Esophagus muscularis mucosa (tissue), 4 donors: ENCODE data around the gene ZFAND4.

Experiments used
- EP300 ChIP-seq: sonication (generic); formaldehyde crosslinking; IDR thresholded peaks from one replicate; pipeline ENCODE4 v1.6.1; 2017; ENCODE audit warnings: antibody characterized with exemption
- POLR2A ChIP-seq: fragments of 450-650 bp; IDR thresholded peaks from one replicate; pipeline ENCODE4 v1.6.1; 2017; ENCODE audit warnings: antibody characterized with exemption, moderate library complexity, mild to moderate bottlenecking, low read depth
- POLR2AphosphoS5 ChIP-seq, 2 donors: sonication (generic); formaldehyde crosslinking; IDR thresholded peaks; one replicate each; pipeline ENCODE4 v1.6.1; 2017; ENCODE audit warnings: antibody characterized with exemption in 2 of 2
- TF ChIP-seq, protein P1 (sequence below), 3 experiments: fragments of 200-600 bp in 2 of 3; fragments of 450-650 bp in 1 of 3; sonication (generic) in 2 of 3; IDR thresholded peaks; one replicate each; pipeline ENCODE4 v1.5.1; 2017 to 2019; ENCODE audit warnings: antibody characterized with exemption in 3 of 3, mild to moderate bottlenecking in 2 of 3, moderate library complexity in 1 of 3

DNA sequence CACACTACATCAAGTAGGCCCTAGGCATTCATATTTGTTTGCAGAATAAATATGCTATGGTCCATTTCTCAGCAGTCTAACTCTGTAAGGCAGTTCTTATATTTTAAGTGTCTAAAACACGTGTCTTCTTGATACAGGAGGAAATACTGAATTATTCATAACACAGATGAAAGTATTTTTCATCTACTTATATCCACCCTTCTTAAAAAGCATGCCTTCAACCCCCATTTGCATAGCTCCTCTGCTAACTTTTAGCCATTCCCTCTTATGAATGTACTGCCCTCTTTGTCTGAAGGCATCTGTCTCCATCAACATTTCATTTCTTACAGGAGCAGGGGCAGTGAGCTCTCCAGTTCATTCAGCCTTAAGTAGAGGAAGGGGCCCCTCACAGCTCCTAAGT is 57.7 kb downstream of the ZFAND4 start:
- no peak for TF ChIP-seq POLR2AphosphoS5 (IDR thresholded peaks at IDR 0.05)
- TF ChIP-seq, protein P1, sequence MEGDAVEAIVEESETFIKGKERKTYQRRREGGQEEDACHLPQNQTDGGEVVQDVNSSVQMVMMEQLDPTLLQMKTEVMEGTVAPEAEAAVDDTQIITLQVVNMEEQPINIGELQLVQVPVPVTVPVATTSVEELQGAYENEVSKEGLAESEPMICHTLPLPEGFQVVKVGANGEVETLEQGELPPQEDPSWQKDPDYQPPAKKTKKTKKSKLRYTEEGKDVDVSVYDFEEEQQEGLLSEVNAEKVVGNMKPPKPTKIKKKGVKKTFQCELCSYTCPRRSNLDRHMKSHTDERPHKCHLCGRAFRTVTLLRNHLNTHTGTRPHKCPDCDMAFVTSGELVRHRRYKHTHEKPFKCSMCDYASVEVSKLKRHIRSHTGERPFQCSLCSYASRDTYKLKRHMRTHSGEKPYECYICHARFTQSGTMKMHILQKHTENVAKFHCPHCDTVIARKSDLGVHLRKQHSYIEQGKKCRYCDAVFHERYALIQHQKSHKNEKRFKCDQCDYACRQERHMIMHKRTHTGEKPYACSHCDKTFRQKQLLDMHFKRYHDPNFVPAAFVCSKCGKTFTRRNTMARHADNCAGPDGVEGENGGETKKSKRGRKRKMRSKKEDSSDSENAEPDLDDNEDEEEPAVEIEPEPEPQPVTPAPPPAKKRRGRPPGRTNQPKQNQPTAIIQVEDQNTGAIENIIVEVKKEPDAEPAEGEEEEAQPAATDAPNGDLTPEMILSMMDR (IDR thresholded peaks at IDR 0.05), result no peak
- TF ChIP-seq POLR2A, result no peak
- TF ChIP-seq EP300, result no peak
